Limb (tissue), 2 donors: ENCODE results near the gene PAX6.
"Not testable (repeated sequence)": the region's sequence is repeated elsewhere in the genome, so short reads cannot be mapped to it uniquely, and the experiment has no call there.

Experiments used
- DNase-seq, 2 donors: peaks; one replicate each; pipeline ENCODE4 v3.0.0-alpha.2; 2016; ENCODE audit errors: extremely low spot score in 2 of 2

PAX6 gene

GRCh38 chr11:31770011-31770700 lies 41.0 kb downstream of the PAX6 start:
- no peak for DNase-seq

GRCh38 chr11:31768749-31769640 lies 42.1 kb downstream of the PAX6 start:
- no peak for DNase-seq

- no peak for DNase-seq
These were observed 43.4 kb downstream of the PAX6 start for GRCh38 chr11:31767685-31768084.

GRCh38 chr11:31767066-31767465 lies 44.1 kb downstream of the PAX6 start:
- DNase-seq = no peak

DNA sequence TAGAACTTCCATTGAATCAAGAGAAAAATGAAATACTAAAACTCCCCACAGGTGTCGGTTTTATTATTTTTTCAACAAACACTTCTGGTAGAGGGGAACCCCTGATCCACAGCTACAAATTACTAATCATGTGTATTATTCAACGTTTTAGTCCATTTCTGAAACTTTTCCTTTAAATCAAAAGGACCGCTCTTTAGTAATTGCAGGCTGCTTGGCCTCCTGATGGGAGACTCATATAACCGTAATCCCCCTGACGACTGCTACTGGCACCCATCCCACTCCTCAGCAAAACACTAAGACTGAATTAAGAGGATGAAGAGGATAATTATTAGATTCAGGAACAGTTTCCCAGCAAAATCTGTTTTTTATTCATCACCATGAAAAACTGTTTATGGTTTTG lies 46.4 kb downstream of the PAX6 start:
- DNase-seq = no peak

DNA sequence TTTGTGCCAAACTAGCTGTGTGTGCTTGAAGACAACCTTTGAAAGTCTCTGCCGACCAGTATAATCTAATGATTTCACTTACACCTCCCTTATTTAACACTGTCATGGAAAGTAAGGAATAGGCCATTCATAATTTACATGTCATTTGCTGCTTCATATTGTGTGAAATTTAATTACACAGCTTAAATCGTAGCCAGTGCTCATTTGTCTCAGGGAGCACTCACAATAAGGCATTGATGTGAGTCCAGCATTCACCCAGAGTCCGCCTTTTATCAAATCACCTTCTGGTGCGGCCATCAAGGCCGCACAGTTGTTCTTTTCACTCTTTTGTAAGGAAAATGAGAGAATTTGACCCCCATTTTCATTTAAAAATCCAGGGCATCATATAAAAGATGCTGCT lies 46.9 kb downstream of the PAX6 start:
- DNase-seq = no peak

DNA sequence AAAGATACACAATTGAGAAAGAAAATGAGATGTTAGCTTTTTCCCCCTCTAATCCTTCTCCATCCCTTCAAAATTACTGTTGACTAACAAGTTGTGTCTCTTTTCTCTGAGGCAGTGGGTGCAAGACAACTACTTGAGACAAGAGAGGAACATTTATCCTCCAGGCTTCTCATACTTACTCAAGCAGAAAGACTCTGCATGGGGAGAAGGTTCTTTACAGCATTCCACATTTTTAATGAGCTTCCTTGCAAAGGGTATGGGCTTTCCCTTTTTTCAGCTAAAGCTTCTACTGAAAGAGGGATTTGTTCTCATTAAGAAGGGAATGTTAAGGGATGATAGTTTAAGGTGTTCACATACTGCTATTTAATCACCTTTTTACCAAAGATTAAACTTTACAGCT lies 47.8 kb downstream of the PAX6 start:
- no peak for DNase-seq

GRCh38 chr11:31761636-31762035 lies 49.5 kb downstream of the PAX6 start:
- DNase-seq = no peak

- no peak for DNase-seq
These were observed 53.8 kb downstream of the PAX6 start for GRCh38 chr11:31757260-31757835.

- DNase-seq = no peak
These were observed 63.5 kb downstream of the PAX6 start for GRCh38 chr11:31747581-31747980.

GRCh38 chr11:31740731-31741368 lies 70.3 kb downstream of the PAX6 start:
- not testable (repeated sequence) for DNase-seq

- DNase-seq = no peak
These were observed 71.0 kb downstream of the PAX6 start for GRCh38 chr11:31740131-31740530.
